Natural killer cell (primary cell): ENCODE measurements around the gene CHCHD10. TPM values are rescaled to one million over a fixed set of nuclear protein-coding genes. Genes with fewer than 3 reads are reported as not detected.

Experiments
- ATAC-seq, 3 donors: fragments of 150-1000 bp in 2 of 3; fragments of 200-7000 bp in 1 of 3; cut with Tn5 transposase; 1 replicate in 1 of 3; 2 replicates in 2 of 3; pipeline ENCODE4 v1.10.0; 2021; ENCODE audit warnings: mild to moderate bottlenecking in 2 of 3, moderate library complexity in 2 of 3
- DNase-seq, 2 donors: peaks; one replicate each; pipeline versions ENCODE4 v3.0.0 to v3.0.0-alpha.2; 2013 to 2021; ENCODE audit warnings: mixed read lengths in 1 of 2
- H3K27ac ChIP-seq: one replicate; pipeline ENCODE4 v1.5.1; 2013; ENCODE audit warnings: mild to moderate bottlenecking, low read length
- H3K27me3 ChIP-seq: one replicate; pipeline ENCODE4 v1.6.1; 2013; ENCODE audit warnings: low read length; ENCODE audit not compliant: control insufficient read depth, insufficient read depth
- H3K36me3 ChIP-seq: one replicate; pipeline ENCODE4 v1.6.1; 2013; ENCODE audit warnings: low read length; ENCODE audit not compliant: control insufficient read depth, insufficient read depth
- H3K4me1 ChIP-seq: one replicate; pipeline ENCODE4 v1.6.1; 2013; ENCODE audit warnings: low read length; ENCODE audit not compliant: control insufficient read depth, insufficient read depth
- H3K4me3 ChIP-seq: one replicate; pipeline ENCODE4 v1.5.1; 2013; ENCODE audit warnings: low read length
- H3K9me3 ChIP-seq: one replicate; pipeline ENCODE4 v1.6.1; 2013; ENCODE audit warnings: low read length; ENCODE audit not compliant: control insufficient read depth, insufficient read depth
- H3K27ac Mint-ChIP-seq, 2 donors: one replicate each; pipeline ENCODE4 v1.8.0; 2022; ENCODE audit warnings: mild to moderate bottlenecking in 2 of 2, mixed read lengths in 2 of 2, moderate library complexity in 1 of 2
- H3K27me3 Mint-ChIP-seq, 2 donors: one replicate each; pipeline ENCODE4 v1.8.0; 2022; ENCODE audit warnings: low read depth in 2 of 2, mixed read lengths in 2 of 2
- H3K36me3 Mint-ChIP-seq: one replicate; pipeline ENCODE4 v1.8.0; 2022; ENCODE audit warnings: mixed read lengths
- H3K4me1 Mint-ChIP-seq, 2 donors: one replicate each; pipeline ENCODE4 v1.8.0; 2022; ENCODE audit warnings: mixed read lengths in 2 of 2
- H3K4me3 Mint-ChIP-seq: one replicate; pipeline ENCODE4 v1.8.0; 2022; ENCODE audit warnings: mild to moderate bottlenecking, moderate library complexity, mixed read lengths
- H3K9me3 Mint-ChIP-seq, 2 donors: one replicate each; pipeline ENCODE4 v1.8.0; 2022; ENCODE audit warnings: mixed read lengths in 2 of 2
- WGBS: methylation state at CpG from one replicate; pipeline ENCODE4 v1.1.7; 2013; ENCODE audit warnings: missing lambda C conversion rate; ENCODE audit not compliant: insufficient coverage; 5-methylcytosine and 5-hydroxymethylcytosine counted together
- intact Hi-C: fragments of 100-400 bp; cut with micrococcal nuclease; formaldehyde crosslinking; loops from one replicate; pipeline ENCODE4 v1.14.2; 2022
- total RNA-seq, 4 donors: library from RNA; stranded (reverse); fragments of 120-200 nt in 1 of 4; gene quantifications; one replicate each; pipeline versions ENCODE4 v1.2.3 to v1.2.4, GENCODE V29; 2013 to 2022
- TF ChIP-seq, protein P1 (sequence below): fragments of 200-600 bp; IDR thresholded peaks from one replicate; pipeline ENCODE4 v1.8.0; 2022; ENCODE audit warnings: antibody characterized with exemption

Gene CHCHD10
- total RNA-seq, 3 donors from 2014 or later (not counting 1 experiment from before 2014, with no cell fraction given), result 9.3 to 22.5 (median 13.8) TPM

DNA sequence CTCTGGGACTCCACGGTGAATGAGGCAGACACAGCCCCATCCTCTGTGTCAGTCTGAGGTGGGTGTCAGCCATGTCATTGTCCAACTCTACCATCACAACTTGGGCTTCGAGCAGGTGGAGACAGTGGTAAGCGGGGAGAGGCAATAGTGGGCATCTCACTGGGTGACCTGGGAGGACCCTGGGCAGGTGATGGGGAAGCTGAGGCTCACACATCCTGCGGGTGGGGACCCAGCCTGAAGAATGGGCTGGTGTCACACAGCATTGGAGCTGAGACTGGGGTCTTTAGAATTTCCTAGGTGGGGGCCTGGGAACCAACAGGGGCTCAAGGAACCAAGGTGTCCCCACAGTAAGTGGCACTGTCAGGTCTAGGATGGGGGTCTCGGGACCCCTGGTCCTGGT, 12.0 kb upstream of the CHCHD10 start:
- Histone ChIP-seq H3K4me1 (peaks cover 17% of the 10 kb centered on the region), H3K9me3 (no peaks in the 10 kb centered on the region), H3K27me3 (no peaks in the 10 kb centered on the region), H3K27ac (no peak overlapping the region), H3K4me3 (no peak overlapping the region), H3K36me3 (no peaks in the 10 kb centered on the region)
- H3K4me3 Mint-ChIP-seq, result no peak overlapping the region
- intact Hi-C loops, result no loop called here
- peaks cover 6 to 7% of the 10 kb centered on the region in 2 donors for H3K4me1 Mint-ChIP-seq
- no peaks in the 10 kb centered on the region for H3K27me3 Mint-ChIP-seq
- ATAC-seq, result no peak
- H3K27ac Mint-ChIP-seq, result no peak overlapping the region
- DNase-seq, result no peak
- H3K9me3 Mint-ChIP-seq, result no peaks in the 10 kb centered on the region
- 91% methylated on average over 5 of the region's 5 CpGs for WGBS
- TF ChIP-seq, protein P1, sequence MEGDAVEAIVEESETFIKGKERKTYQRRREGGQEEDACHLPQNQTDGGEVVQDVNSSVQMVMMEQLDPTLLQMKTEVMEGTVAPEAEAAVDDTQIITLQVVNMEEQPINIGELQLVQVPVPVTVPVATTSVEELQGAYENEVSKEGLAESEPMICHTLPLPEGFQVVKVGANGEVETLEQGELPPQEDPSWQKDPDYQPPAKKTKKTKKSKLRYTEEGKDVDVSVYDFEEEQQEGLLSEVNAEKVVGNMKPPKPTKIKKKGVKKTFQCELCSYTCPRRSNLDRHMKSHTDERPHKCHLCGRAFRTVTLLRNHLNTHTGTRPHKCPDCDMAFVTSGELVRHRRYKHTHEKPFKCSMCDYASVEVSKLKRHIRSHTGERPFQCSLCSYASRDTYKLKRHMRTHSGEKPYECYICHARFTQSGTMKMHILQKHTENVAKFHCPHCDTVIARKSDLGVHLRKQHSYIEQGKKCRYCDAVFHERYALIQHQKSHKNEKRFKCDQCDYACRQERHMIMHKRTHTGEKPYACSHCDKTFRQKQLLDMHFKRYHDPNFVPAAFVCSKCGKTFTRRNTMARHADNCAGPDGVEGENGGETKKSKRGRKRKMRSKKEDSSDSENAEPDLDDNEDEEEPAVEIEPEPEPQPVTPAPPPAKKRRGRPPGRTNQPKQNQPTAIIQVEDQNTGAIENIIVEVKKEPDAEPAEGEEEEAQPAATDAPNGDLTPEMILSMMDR, result no peak
- no peaks in the 10 kb centered on the region for H3K36me3 Mint-ChIP-seq

DNA sequence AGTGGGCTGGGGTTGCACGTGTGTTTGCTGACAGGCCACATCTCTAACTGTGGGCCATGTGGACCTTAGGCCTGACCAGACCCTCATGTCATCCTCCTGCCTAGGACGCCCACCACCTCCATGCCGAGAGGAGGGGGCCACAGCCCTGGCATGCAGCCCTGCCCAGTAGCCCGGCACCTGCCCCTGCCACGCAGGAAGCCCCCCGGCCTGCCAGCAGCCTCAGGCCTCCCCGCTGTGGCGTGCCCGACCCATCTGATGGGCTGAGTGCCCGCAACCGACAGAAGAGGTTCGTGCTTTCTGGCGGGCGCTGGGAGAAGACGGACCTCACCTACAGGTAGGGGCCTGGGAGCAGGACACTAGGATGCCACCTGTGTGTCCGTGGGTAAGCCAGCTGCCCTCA, 11.3 kb upstream of the CHCHD10 start:
- Mint-ChIP-seq H3K27me3 (no peaks in the 10 kb centered on the region), H3K4me3 (no peak overlapping the region), H3K27ac (no peak overlapping the region), H3K9me3 (no peaks in the 10 kb centered on the region), H3K4me1 (peaks cover under 1 to 1% of the 10 kb centered on the region in 2 donors), H3K36me3 (no peaks in the 10 kb centered on the region)
- DNase-seq, result no peak
- Histone ChIP-seq H3K36me3 (no peaks in the 10 kb centered on the region), H3K27ac (no peak overlapping the region), H3K9me3 (no peaks in the 10 kb centered on the region), H3K4me3 (no peak overlapping the region), H3K4me1 (peaks cover 10% of the 10 kb centered on the region), H3K27me3 (no peaks in the 10 kb centered on the region)
- TF ChIP-seq, protein P1, result no peak
- 92% methylated on average over 16 of the region's 16 CpGs for WGBS
- intact Hi-C loops, result no loop called here
- no peak for ATAC-seq

DNA sequence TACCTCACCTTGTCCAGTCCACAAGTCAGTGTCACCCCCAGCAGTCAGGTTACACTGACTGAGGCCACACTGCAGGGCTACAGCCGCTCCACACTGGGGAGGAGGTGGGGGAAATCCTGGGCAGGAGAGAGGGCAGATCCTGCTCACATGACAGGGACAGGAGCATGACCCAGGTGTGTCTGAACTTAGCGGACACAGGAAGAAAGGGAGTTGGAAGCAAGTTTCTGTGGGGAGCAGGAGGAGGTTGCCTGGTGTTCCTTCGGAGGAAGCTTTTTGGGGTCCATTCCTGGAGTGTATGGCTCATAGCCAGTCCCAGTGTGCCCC, 10.8 kb upstream of the CHCHD10 start:
- no peaks in the 10 kb centered on the region for H3K36me3 ChIP-seq
- Mint-ChIP-seq H3K4me3 (no peak overlapping the region), H3K9me3 (no peaks in the 10 kb centered on the region), H3K4me1 (peaks cover 0 to 1% of the 10 kb centered on the region in 2 donors), H3K36me3 (no peaks in the 10 kb centered on the region), H3K27ac (no peak overlapping the region), H3K27me3 (no peaks in the 10 kb centered on the region)
- intact Hi-C loops, result no loop called here
- no peak overlapping the region for H3K27ac ChIP-seq
- TF ChIP-seq, protein P1, result no peak
- ATAC-seq (no peak), DNase-seq (no peak)
- 82% methylated on average over 3 of the region's 3 CpGs for WGBS
- no peaks in the 10 kb centered on the region for H3K9me3 ChIP-seq
- no peaks in the 10 kb centered on the region for H3K27me3 ChIP-seq
- no peak overlapping the region for H3K4me3 ChIP-seq
- peaks cover 5% of the 10 kb centered on the region for H3K4me1 ChIP-seq

DNA sequence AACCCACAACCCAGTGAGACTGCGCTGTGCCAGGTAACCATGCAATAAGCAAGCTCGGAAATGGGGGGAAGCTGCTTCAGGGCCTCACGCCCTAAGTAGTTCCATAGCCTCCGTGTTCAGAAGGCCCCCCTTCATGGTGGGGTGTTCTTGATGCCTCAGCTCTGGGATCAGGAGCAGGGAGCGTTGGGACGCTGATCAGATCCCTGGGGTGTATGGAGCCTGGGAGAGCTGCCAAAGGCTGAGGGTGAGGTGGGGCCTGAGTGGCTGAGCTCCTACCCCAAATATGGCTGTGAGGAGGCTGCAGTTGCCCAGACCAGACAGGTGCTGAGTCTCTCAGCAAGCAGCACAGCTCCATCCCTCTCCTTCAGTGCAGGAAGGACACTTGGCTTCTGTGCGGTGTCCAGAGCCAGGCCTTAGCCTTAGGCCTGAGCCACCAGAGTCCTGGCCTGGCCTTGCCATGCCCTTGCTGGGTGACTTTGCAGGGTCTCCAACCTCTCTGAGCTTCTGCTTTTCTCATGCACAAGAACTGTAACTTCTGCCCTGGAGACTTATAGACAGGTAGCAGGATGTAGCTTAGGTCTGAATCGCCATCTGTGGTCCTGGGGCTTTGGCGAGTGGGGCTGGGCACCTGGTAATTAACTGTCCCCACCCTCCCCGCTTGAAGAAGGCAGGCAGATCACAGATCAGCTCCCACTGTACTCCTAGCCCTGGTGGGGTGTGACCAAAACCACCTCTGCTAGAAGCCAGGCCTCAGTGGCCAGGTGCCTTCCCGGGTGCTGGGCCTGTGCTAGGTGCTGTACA, 10.2 kb upstream of the CHCHD10 start:
- intact Hi-C loops, result no loop called here
- ATAC-seq (no peak), DNase-seq (no peak)
- H3K27ac ChIP-seq, result no peak overlapping the region
- Mint-ChIP-seq H3K36me3 (no peaks in the 10 kb centered on the region), H3K9me3 (no peaks in the 10 kb centered on the region), H3K27ac (no peak overlapping the region), H3K4me1 (peaks cover 0 to 7% of the 10 kb centered on the region in 2 donors), H3K4me3 (no peak overlapping the region), H3K27me3 (no peaks in the 10 kb centered on the region)
- 88% methylated on average over 11 of the region's 11 CpGs for WGBS
- TF ChIP-seq, protein P1, result no peak
- H3K4me1 ChIP-seq, result peaks cover 3% of the 10 kb centered on the region
- no peaks in the 10 kb centered on the region for H3K9me3 ChIP-seq
- H3K4me3 ChIP-seq, result no peak overlapping the region
- H3K27me3 ChIP-seq, result no peaks in the 10 kb centered on the region
- no peaks in the 10 kb centered on the region for H3K36me3 ChIP-seq
